ENCODE results near the gene ANKMY1. TPM values are rescaled to one million over a fixed set of nuclear protein-coding genes. Genes with fewer than 3 reads are reported as not detected.
A peak's percentile ranks its signal among the peaks of the same experiment; 100 is the strongest.

The ANKMY1 gene
- total RNA-seq, 1 donor from 2014 or later, result 6.3 TPM

- no peak for DNase-seq
These were observed 99.5 kb downstream of the ANKMY1 start for GRCh38 chr2:240458044-240458899.

- no peak for DNase-seq
These were observed 100.4 kb downstream of the ANKMY1 start for GRCh38 chr2:240457223-240458043.

- no peak for DNase-seq
These were observed 101.2 kb downstream of the ANKMY1 start for GRCh38 chr2:240456447-240457222.

- DNase-seq, result peak; percentile 29
These were observed 101.9 kb downstream of the ANKMY1 start for GRCh38 chr2:240455647-240456446.

GRCh38 chr2:240455272-240455646 lies 102.5 kb downstream of the ANKMY1 start:
- DNase-seq, result no peak

- no peak for DNase-seq
These were observed 103.5 kb downstream of the ANKMY1 start for GRCh38 chr2:240454106-240454901.

GRCh38 chr2:240453461-240454105 lies 104.2 kb downstream of the ANKMY1 start:
- DNase-seq, result no peak

- peak; percentile 53 for DNase-seq
These were observed 105.1 kb downstream of the ANKMY1 start for GRCh38 chr2:240452462-240453256.

GRCh38 chr2:240451791-240452461 lies 105.9 kb downstream of the ANKMY1 start:
- DNase-seq, result no peak

- DNase-seq, result no peak
These were observed 106.6 kb downstream of the ANKMY1 start for GRCh38 chr2:240451108-240451611.

- DNase-seq, result no peak
These were observed 107.2 kb downstream of the ANKMY1 start for GRCh38 chr2:240450532-240451107.

- peak; percentile 40 for DNase-seq
These were observed 107.8 kb downstream of the ANKMY1 start for GRCh38 chr2:240449764-240450531.

- DNase-seq, result no peak
These were observed 109.2 kb downstream of the ANKMY1 start for GRCh38 chr2:240448387-240449274.

GRCh38 chr2:240447934-240448333 lies 109.9 kb downstream of the ANKMY1 start:
- DNase-seq, result no peak

GRCh38 chr2:240447331-240447730 lies 110.5 kb downstream of the ANKMY1 start:
- no peak for DNase-seq

- no peak for DNase-seq
These were observed 111.1 kb downstream of the ANKMY1 start for GRCh38 chr2:240446664-240447175.
